IPS-15b (cell line): Measurements from ENCODE around the gene BRAT1.

Experiments
- H3K27me3 ChIP-seq: one replicate; pipeline ENCODE4 v1.6.1; 2013; ENCODE audit warnings: low read length; ENCODE audit not compliant: control insufficient read depth, insufficient read depth
- H3K36me3 ChIP-seq: one replicate; pipeline ENCODE4 v1.6.1; 2013; ENCODE audit warnings: low read length; ENCODE audit not compliant: control insufficient read depth, insufficient read depth
- H3K4me1 ChIP-seq: one replicate; pipeline ENCODE4 v1.6.1; 2013; ENCODE audit warnings: mild to moderate bottlenecking, low read length; ENCODE audit not compliant: control insufficient read depth, insufficient read depth
- H3K4me3 ChIP-seq: one replicate; pipeline ENCODE4 v1.5.1; 2013; ENCODE audit warnings: low read depth, low read length
- H3K9ac ChIP-seq: one replicate; pipeline ENCODE4 v1.6.1; 2013; ENCODE audit warnings: low read depth, mild to moderate bottlenecking, low read length
- H3K9me3 ChIP-seq: one replicate; pipeline ENCODE4 v1.6.1; 2013; ENCODE audit warnings: mild to moderate bottlenecking, low read length; ENCODE audit not compliant: control insufficient read depth, insufficient read depth

The BRAT1 gene

DNA sequence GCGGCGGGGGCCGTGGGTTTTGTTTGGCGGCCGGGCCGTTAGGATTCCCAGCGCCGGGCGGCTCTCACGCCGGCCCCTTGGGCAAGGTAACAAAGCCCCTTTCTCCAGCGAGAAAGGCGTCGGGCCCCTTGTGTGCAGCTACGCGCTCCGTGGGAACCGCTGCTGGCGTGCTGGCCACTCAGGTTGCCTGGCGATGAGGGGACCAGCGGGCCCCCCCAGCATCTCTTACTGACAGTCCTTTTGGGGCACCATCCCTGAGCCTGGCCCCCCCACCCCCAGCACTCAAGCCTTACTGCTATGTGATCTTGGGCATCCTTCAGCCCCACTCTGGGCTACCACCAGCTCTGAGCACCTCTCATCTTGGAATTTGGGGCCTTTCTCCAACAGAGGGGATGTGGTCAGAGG is 34.0 kb downstream of the BRAT1 start:
- peaks cover 16% of the 10 kb centered on the region for H3K27me3 ChIP-seq
- H3K9me3 ChIP-seq: no peaks in the 10 kb centered on the region
- peaks cover 20% of the 10 kb centered on the region for H3K4me1 ChIP-seq
- no peak overlapping the region for H3K9ac ChIP-seq
- H3K4me3 ChIP-seq: peak overlapping the region; percentile 71
- H3K36me3 ChIP-seq: peaks cover 16% of the 10 kb centered on the region

- Histone ChIP-seq H3K9ac (peak overlapping the region; percentile 26), H3K9me3 (no peaks in the 10 kb centered on the region), H3K36me3 (peaks cover 12% of the 10 kb centered on the region), H3K27me3 (peaks cover 16% of the 10 kb centered on the region), H3K4me1 (peaks cover 20% of the 10 kb centered on the region), H3K4me3 (peak overlapping the region; percentile 71)
Observed at GRCh38 chr7:2520761-2521290, 34.5 kb downstream of the BRAT1 start.

DNA sequence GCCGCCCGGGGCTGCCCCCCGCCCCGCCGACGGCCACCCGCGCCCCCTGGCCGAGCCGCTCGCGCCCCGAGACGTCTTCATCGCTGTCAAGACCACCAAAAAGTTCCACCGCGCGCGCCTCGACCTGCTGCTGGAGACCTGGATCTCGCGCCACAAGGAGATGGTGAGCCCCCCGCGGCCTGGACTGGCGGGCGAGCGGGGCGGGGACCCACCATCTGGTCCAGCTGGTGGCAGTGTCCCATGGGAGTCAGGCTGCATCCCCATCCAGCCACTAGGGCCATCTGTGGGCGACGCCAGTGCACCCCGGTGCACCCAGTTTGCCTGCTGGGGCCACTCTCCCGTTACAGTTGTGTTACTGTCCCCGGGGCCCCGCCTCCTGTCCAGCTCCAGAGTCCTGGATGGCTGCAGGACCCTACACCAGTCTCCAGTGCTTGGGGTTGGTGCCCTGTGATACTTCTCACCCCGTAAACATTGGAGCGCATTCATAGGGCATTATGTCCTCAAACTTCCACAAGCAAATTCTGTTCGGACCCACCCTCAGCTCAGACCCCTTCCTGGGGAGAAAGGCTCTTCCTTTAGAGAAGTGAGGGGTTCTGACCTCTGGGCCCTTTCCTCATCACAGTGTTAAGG is 35.1 kb downstream of the BRAT1 start:
- peaks cover 16% of the 10 kb centered on the region for H3K27me3 ChIP-seq
- H3K4me1 ChIP-seq: peaks cover 20% of the 10 kb centered on the region
- H3K9me3 ChIP-seq: no peaks in the 10 kb centered on the region
- H3K9ac ChIP-seq: peak overlapping the region; percentile 26
- H3K4me3 ChIP-seq: peak overlapping the region; percentile 71
- H3K36me3 ChIP-seq: peaks cover 6% of the 10 kb centered on the region

GRCh38 chr7:2519119-2519930 is 36.0 kb downstream of the BRAT1 start, which contains the start of gene LFNG:
Gene LFNG, plus strand, starts transcription at chr7:2519774. Its CDS starts 88 bp downstream, at chr7:2519862.
- peaks cover 16% of the 10 kb centered on the region for H3K27me3 ChIP-seq
- peaks cover 18% of the 10 kb centered on the region for H3K4me1 ChIP-seq
- H3K9ac ChIP-seq: peak within 1 kb of the TSS; percentile 47
- no peaks in the 10 kb centered on the region for H3K9me3 ChIP-seq
- peak within 1 kb of the TSS; percentile 71 for H3K4me3 ChIP-seq
- H3K36me3 ChIP-seq: peaks cover 4% of the 10 kb centered on the region

DNA sequence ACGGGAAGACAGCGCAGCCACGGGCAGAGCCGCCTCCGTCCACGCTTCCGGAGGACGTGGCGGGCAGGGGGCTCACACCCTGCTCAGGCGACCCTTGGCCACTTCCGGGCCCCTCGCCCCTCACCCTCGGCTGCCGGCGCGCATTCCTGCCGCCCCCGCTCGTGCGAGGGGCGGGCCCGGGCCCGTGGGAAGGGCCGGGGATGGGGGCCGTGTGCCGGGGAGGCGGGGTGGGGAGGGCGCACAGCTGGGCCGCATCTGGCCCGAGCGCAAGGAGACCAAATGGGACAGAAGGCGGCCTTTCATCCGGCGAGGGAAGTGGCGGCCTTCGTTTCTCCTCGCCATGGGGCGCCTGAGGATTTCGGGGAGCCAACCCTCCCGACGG is 36.6 kb downstream of the BRAT1 start:
- peaks cover 4% of the 10 kb centered on the region for H3K36me3 ChIP-seq
- peaks cover 18% of the 10 kb centered on the region for H3K4me1 ChIP-seq
- peak overlapping the region; percentile 60 for H3K4me3 ChIP-seq
- peaks cover 16% of the 10 kb centered on the region for H3K27me3 ChIP-seq
- peak overlapping the region; percentile 47 for H3K9ac ChIP-seq
- no peaks in the 10 kb centered on the region for H3K9me3 ChIP-seq

GRCh38 chr7:2517678-2518507 is 37.4 kb downstream of the BRAT1 start:
- peaks cover 15% of the 10 kb centered on the region for H3K4me1 ChIP-seq
- H3K4me3 ChIP-seq: peak overlapping the region; percentile 27
- H3K27me3 ChIP-seq: peaks cover 16% of the 10 kb centered on the region
- peaks cover 4% of the 10 kb centered on the region for H3K36me3 ChIP-seq
- no peak overlapping the region for H3K9ac ChIP-seq
- no peaks in the 10 kb centered on the region for H3K9me3 ChIP-seq

DNA sequence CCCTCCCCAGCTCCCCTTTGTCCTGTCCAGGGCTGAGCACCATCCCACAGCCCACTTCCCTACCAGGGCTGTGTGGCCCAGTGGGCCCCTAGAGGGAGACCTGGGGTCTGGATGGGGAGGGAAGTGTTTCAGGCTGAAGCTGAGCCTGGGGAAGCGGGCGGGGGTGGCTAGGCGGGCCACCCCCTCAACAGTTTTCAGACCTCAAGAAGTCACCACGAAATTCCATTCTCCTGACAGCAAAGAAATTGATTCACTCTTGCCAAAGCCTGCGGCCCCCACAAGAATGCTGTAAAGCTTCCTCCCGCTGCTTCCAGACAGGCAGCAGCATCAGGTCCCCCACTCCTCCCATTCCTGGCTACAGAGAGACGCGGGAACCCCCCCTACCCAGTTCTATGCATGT is 38.3 kb downstream of the BRAT1 start:
- H3K27me3 ChIP-seq: peaks cover 16% of the 10 kb centered on the region
- peaks cover 4% of the 10 kb centered on the region for H3K36me3 ChIP-seq
- H3K9ac ChIP-seq: no peak overlapping the region
- H3K9me3 ChIP-seq: no peaks in the 10 kb centered on the region
- peaks cover 10% of the 10 kb centered on the region for H3K4me1 ChIP-seq
- no peak overlapping the region for H3K4me3 ChIP-seq

DNA sequence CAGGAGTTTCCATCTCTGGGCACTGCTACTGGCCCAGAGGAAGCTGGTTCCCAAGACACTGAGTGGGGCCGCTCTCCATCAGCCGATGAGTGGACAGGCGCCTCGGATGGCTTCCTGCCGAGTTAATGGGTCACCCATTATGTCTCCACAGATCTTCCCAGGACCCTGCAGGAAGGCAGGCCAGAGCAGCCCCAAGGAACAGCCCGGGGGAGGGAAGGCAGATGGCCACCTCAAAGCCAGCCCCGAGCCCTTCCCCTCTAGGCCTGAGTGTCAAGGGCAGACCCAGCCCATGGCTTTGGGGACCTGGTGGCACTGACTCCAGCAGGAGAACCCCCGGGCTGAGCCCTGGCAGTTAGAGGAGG is 39.1 kb downstream of the BRAT1 start:
- H3K36me3 ChIP-seq: peaks cover 4% of the 10 kb centered on the region
- no peak overlapping the region for H3K9ac ChIP-seq
- peaks cover 16% of the 10 kb centered on the region for H3K27me3 ChIP-seq
- H3K4me3 ChIP-seq: no peak overlapping the region
- H3K4me1 ChIP-seq: peaks cover 6% of the 10 kb centered on the region
- no peaks in the 10 kb centered on the region for H3K9me3 ChIP-seq

GRCh38 chr7:2515424-2516193 is 39.7 kb downstream of the BRAT1 start:
- Histone ChIP-seq H3K36me3 (peaks cover 4% of the 10 kb centered on the region), H3K9ac (no peak overlapping the region), H3K4me3 (no peak overlapping the region), H3K9me3 (no peaks in the 10 kb centered on the region), H3K27me3 (peaks cover 14% of the 10 kb centered on the region), H3K4me1 (peaks cover 6% of the 10 kb centered on the region)

- Histone ChIP-seq H3K4me3 (no peak overlapping the region), H3K36me3 (peaks cover 4% of the 10 kb centered on the region), H3K9me3 (no peaks in the 10 kb centered on the region), H3K27me3 (peaks cover 11% of the 10 kb centered on the region), H3K9ac (no peak overlapping the region), H3K4me1 (peaks cover 6% of the 10 kb centered on the region)
Observed at GRCh38 chr7:2514473-2515423, 40.6 kb downstream of the BRAT1 start.
